GM12878 (cell line): ENCODE measurements around the gene ITGB2. TPM values are rescaled to one million over a fixed set of nuclear protein-coding genes. Genes with fewer than 3 reads are reported as not detected.

ENCODE experiments used
- ATAC-seq: fragments of 200-7000 bp; cut with Tn5 transposase; 3 replicates; pipeline ENCODE4 v1.9.1; 2020; ENCODE audit warnings: mild to moderate bottlenecking, moderate library complexity
- BruUV-seq: library from RNA; stranded (reverse); fragments of 400-500 nt; replicated peaks from 2 replicates; lab custom pipeline; 2021; lab: Mats Ljungman, UMichigan
- CTCF ChIA-PET: fragments of 300-600 bp; sonication (Branson Sonifier 250); formaldehyde crosslinking; extraction: SDS; loops from one replicate; lab custom pipeline; 2021; ENCODE audit warnings: inconsistent platforms; lab: Yijun Ruan, JAX
- POLR2A ChIA-PET: fragments of 350-600 bp; formaldehyde crosslinking; extraction: SDS; loops from one replicate; lab custom pipeline; 2021; ENCODE audit warnings: inconsistent platforms; lab: Charles Lee
- RAD21 ChIA-PET: fragments of 300-600 bp; sonication (Branson Sonifier 250); formaldehyde crosslinking; loops from one replicate; lab custom pipeline; 2023; ENCODE audit warnings: antibody characterized with exemption; ENCODE audit not compliant: unreplicated experiment; lab: Charles Lee
- SMC1A ChIA-PET: fragments of 300-600 bp; sonication (Branson Sonifier 250); formaldehyde crosslinking; loops from one replicate; lab custom pipeline; 2023; ENCODE audit not compliant: unreplicated experiment, uncharacterized antibody; lab: Charles Lee
- DNase-seq: peaks from one replicate; pipeline ENCODE4 v3.0.0-alpha.2; 2011; ENCODE audit warnings: low read depth, low spot score
- FAIRE-seq: peaks from 3 replicates; lab custom pipeline; 2011; peaks lifted over from hg19 to GRCh38; lab: Jason Lieb, UNC
- H2AFZ ChIP-seq: 2 replicates; pipeline ENCODE4 v1.6.0; 2011; ENCODE audit warnings: low read depth, low read length, control low read depth; ENCODE audit not compliant: control insufficient read depth
- H3K27ac ChIP-seq: 2 replicates; pipeline ENCODE4 v1.5.1; 2011; ENCODE audit warnings: control low read depth; ENCODE audit not compliant: control insufficient read depth, insufficient read depth
- H3K27me3 ChIP-seq, 2 experiments: replicated peaks in 1 of 2; 2 replicates each; pipeline versions ENCODE4 v1.6.0 to v1.6.1; 2011; ENCODE audit warnings: low read length in 1 of 2; ENCODE audit not compliant: control insufficient read depth in 2 of 2, insufficient read depth in 2 of 2
- H3K36me3 ChIP-seq, 2 experiments: 2 replicates each; pipeline ENCODE4 v1.5.1; 2011; ENCODE audit warnings: low read length in 1 of 2; ENCODE audit not compliant: control insufficient read depth in 2 of 2, insufficient read depth in 2 of 2
- H3K4me1 ChIP-seq: 2 replicates; pipeline ENCODE4 v1.6.1; 2011; ENCODE audit warnings: mild to moderate bottlenecking, low read length, moderate library complexity, mixed read lengths; ENCODE audit not compliant: control insufficient read depth, insufficient read depth
- H3K4me2 ChIP-seq: 2 replicates; pipeline ENCODE4 v1.6.0; 2011; ENCODE audit warnings: control low read depth; ENCODE audit not compliant: control insufficient read depth, insufficient read depth
- H3K4me3 ChIP-seq: fragments of 200-600 bp; sonication (generic); 2 replicates; pipeline ENCODE4 v1.5.1; 2016
- H3K79me2 ChIP-seq: 2 replicates; pipeline ENCODE4 v1.6.0; 2011; ENCODE audit warnings: low read length; ENCODE audit not compliant: control insufficient read depth, insufficient read depth
- H3K9ac ChIP-seq: 2 replicates; pipeline ENCODE4 v1.8.0; 2011; ENCODE audit warnings: low read length, control low read depth, mixed read lengths; ENCODE audit not compliant: control insufficient read depth, insufficient read depth
- H3K9me3 ChIP-seq: replicated peaks from 3 replicates; pipeline ENCODE4 v1.5.1; 2011; ENCODE audit warnings: mild to moderate bottlenecking, low read length; ENCODE audit not compliant: control insufficient read depth, insufficient read depth
- H4K20me1 ChIP-seq: 2 replicates; pipeline ENCODE4 v1.6.0; 2011; ENCODE audit not compliant: control insufficient read depth, insufficient read depth
- BHLHE40 ChIP-seq, 2 experiments: fragments of 450-650 bp in 1 of 2; IDR thresholded peaks; 2 replicates each; pipeline ENCODE4 v1.6.1; 2011 to 2017; ENCODE audit warnings: low read depth in 2 of 2, borderline replicate concordance in 1 of 2, improper control_type of control experiment in 1 of 2, low read length in 1 of 2, mild to moderate bottlenecking in 1 of 2
- EED ChIP-seq: sonication (generic); IDR thresholded peaks from 2 replicates; pipeline ENCODE4 v1.6.1; 2016; ENCODE audit warnings: antibody characterized with exemption, low read depth
- HCFC1 ChIP-seq: fragments of 150-350 bp; IDR thresholded peaks from 2 replicates; pipeline ENCODE4 v1.6.1; 2014; ENCODE audit warnings: low read length
- HDGF ChIP-seq: fragments of 450-650 bp; IDR thresholded peaks from 2 replicates; pipeline ENCODE4 v1.6.1; 2016; ENCODE audit warnings: antibody characterized with exemption
- IKZF1 ChIP-seq: fragments of 450-650 bp; conservative IDR thresholded peaks from 2 replicates; pipeline ENCODE4 v1.6.1; 2017; ENCODE audit warnings: antibody characterized with exemption, mild to moderate bottlenecking
- IKZF2 ChIP-seq, 2 experiments: fragments of 450-650 bp; IDR thresholded peaks; 2 replicates each; pipeline ENCODE4 v1.6.1; 2017; ENCODE audit warnings: mild to moderate bottlenecking in 2 of 2, moderate library complexity in 2 of 2
- IRF4 ChIP-seq: IDR thresholded peaks from 2 replicates; pipeline ENCODE4 v1.6.1; 2011; ENCODE audit warnings: low read depth, low read length
- NR2F1 ChIP-seq: fragments of 450-650 bp; conservative IDR thresholded peaks from 2 replicates; pipeline ENCODE4 v1.6.1; 2017; ENCODE audit warnings: mild to moderate bottlenecking
- RAD21 ChIP-seq: IDR thresholded peaks from 2 replicates; pipeline ENCODE4 v1.6.1; 2011; ENCODE audit warnings: mild to moderate bottlenecking, low read depth, low read length, moderate library complexity; ENCODE audit not compliant: insufficient read depth
- RB1 ChIP-seq: fragments of 450-650 bp; formaldehyde crosslinking; IDR thresholded peaks from 2 replicates; pipeline ENCODE4 v1.6.1; 2017; ENCODE audit warnings: mild to moderate bottlenecking, borderline replicate concordance
- RFX5 ChIP-seq: IDR thresholded peaks from 2 replicates; pipeline ENCODE4 v1.6.1; 2011; ENCODE audit warnings: low read depth, low read length, improper control_type of control experiment
- SMC3 ChIP-seq: IDR thresholded peaks from 2 replicates; pipeline ENCODE4 v1.6.1; 2011; ENCODE audit warnings: low read length, improper control_type of control experiment, borderline replicate concordance
- TCF12 ChIP-seq: IDR thresholded peaks from 2 replicates; pipeline ENCODE4 v1.6.1; 2011; ENCODE audit warnings: low read depth, mild to moderate bottlenecking, low read length
- YY1 ChIP-seq: IDR thresholded peaks from 2 replicates; pipeline ENCODE4 v1.6.1; 2011; ENCODE audit warnings: low read depth, mild to moderate bottlenecking, low read length
- WGBS: methylation state at CpG from one replicate; pipeline ENCODE4 v1.1.6; 2016; ENCODE audit warnings: low lambda C conversion rate; ENCODE audit not compliant: insufficient replicate concordance, insufficient coverage; ENCODE audit errors: missing lambda C conversion rate; 5-methylcytosine and 5-hydroxymethylcytosine counted together
- in situ Hi-C: fragments of 300-500 bp; cut with MboI; formaldehyde crosslinking; loops from 9 replicates; pipeline ENCODE4 v1.14.3; 2018; ENCODE audit warnings: mixed read lengths
- intact Hi-C: fragments of 100-400 bp; cut with micrococcal nuclease; formaldehyde crosslinking; loops from one replicate; pipeline ENCODE4 v1.14.2; 2022; ENCODE audit not compliant: unreplicated experiment
- polyA plus RNA-seq, 11 experiments: library from polyadenylated mRNA; depleted of rRNA in 4 of 11; unstranded in 6 of 11; stranded (reverse) in 5 of 11; fragments of >200 nt; fragmentation: Nextera tagmentation in 4 of 11; fragmentation: Illumina TruSeq in 1 of 11; extraction: Ambion mirVana in 4 of 11; extraction: Trizol in 1 of 11; gene quantifications; 1 replicate in 1 of 11; 2 replicates in 10 of 11; pipeline versions ENCODE4 v1.2.1 to v1.2.3, GENCODE V29; 2011 to 2016; ENCODE audit warnings: inconsistent platforms in 2 of 11, missing spikeins in 2 of 11, low read depth in 1 of 11
- total RNA-seq, 4 experiments: library from RNA; depleted of rRNA in 3 of 4; stranded (reverse); fragments of >200 nt in 3 of 4; fragmentation: Illumina TruSeq in 1 of 4; extraction: Trizol in 1 of 4; gene quantifications; 2 replicates each; pipeline versions ENCODE4 v1.2.1 to v1.2.3, GENCODE V29; 2013 to 2021
- TF ChIP-seq, protein P1 (sequence below): IDR thresholded peaks from 2 replicates; pipeline ENCODE4 v1.6.1; 2011; ENCODE audit warnings: low read depth, mild to moderate bottlenecking, low read length, moderate library complexity, borderline replicate concordance; ENCODE audit errors: extremely low read depth
- TF ChIP-seq, protein P2 (sequence below): IDR thresholded peaks from 2 replicates; pipeline ENCODE4 v1.6.1; 2012; ENCODE audit warnings: mild to moderate bottlenecking, low read depth, low read length
- TF ChIP-seq, protein P3 (sequence below), 3 experiments: IDR thresholded peaks in 2 of 3; conservative IDR thresholded peaks in 1 of 3; 2 replicates each; pipeline ENCODE4 v1.5.1; 2011; ENCODE audit warnings: low read depth in 3 of 3, low read length in 3 of 3, mild to moderate bottlenecking in 3 of 3, control low read depth in 2 of 3, moderate library complexity in 2 of 3, inconsistent platforms in 1 of 3, mixed read lengths in 1 of 3; ENCODE audit not compliant: control insufficient read depth in 2 of 3, insufficient read depth in 1 of 3; ENCODE audit errors: extremely low read depth in 1 of 3

Gene ITGB2
- total and polyA plus RNA-seq, 10 of the 15 experiments (the other 5 are each of a cell fraction or from before 2014, with no cell fraction given): 8.0 to 172 (median 58.9) TPM

DNA sequence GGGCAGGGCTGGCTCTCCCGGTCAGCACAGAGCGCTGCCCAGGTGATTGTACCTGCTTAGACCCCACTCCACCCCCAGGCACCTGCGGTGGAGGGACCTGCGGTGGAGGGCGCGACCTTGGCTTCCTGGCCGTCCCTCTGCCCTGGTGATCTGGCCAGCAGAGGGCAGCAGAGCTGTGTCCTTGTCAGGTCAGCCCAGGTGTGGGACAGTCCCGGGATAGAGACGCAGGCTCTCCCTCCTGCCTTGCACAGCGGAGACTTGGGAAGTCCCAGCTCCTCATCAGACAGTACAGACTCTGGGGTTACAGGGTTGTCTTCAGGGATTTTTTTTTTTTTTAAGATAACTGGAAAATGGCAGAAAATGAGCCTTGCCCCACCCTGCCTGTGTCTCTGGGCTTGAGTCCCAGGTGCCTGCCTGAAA, 29.1 kb upstream of the ITGB2 start:
- H3K4me3 ChIP-seq: no peak overlapping the region
- WGBS: 6% methylated on average over 10 of the region's 10 CpGs
- no peaks in the 10 kb centered on the region for H3K9me3 ChIP-seq
- ChIA-PET POLR2A (interaction anchor here (0.6 to 1.0 kb wide), 4 partner anchors 80 to 439 kb away, joined by 3 to 4 read pairs (median 3); no protein-coding TSS in a partner anchor), CTCF (interaction anchor here (0.6 to 11.8 kb wide), 29 partner anchors 8 to 615 kb away, joined by 3 to 235 read pairs (median 4); partner anchors contain the start of gene SLX9), SMC1A (interaction anchor here (0.6 to 12.3 kb wide), 13 partner anchors 8 to 191 kb away, joined by 3 to 153 read pairs (median 3); partner anchors contain the start of gene UBE2G2), RAD21 (interaction anchor here (0.6 to 11.2 kb wide), 12 partner anchors 10 to 338 kb away, joined by 3 to 141 read pairs (median 4); partner anchors contain the start of genes POFUT2 and SLX9)
- in situ Hi-C loops: loop anchor here (5.0 kb wide), 2 partner anchors 178 to 878 kb away; no protein-coding TSS in a partner anchor
- TF ChIP-seq RAD21 (peak; percentile 91), BHLHE40 (IDR thresholded peaks at IDR 0.05; ENCODE audit: borderline replicate concordance in 1 of 2, low read depth in 2 of 2, low read length in 1 of 2) (peak in 1 of 2 experiments; percentile 45; a peak in 1 of 4 replicates), TCF12 (0 out of 2 replicates have a peak, but pooled peaks have one; percentile 49), SMC3 (peak; percentile 89), EED (0 out of 2 replicates have a peak, but pooled peaks have one; percentile 36), IKZF1 (peak; percentile 39), HCFC1 (no peak), NR2F1 (peak; percentile 92), YY1 (peak; percentile 54), IKZF2 (IDR thresholded peaks at IDR 0.05) (peak in 1 of 2 experiments; percentile 21; a peak in 1 of 4 replicates), RB1 (0 out of 2 replicates have a peak, but pooled peaks have one; percentile 49), RFX5 (no peak), HDGF (peak; percentile 73; the same call in 1 of the 2 replicates), IRF4 (0 out of 2 replicates have a peak, but pooled peaks have one; percentile 21)
- TF ChIP-seq, protein P1, sequence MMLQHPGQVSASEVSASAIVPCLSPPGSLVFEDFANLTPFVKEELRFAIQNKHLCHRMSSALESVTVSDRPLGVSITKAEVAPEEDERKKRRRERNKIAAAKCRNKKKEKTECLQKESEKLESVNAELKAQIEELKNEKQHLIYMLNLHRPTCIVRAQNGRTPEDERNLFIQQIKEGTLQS: no peak
- TF ChIP-seq, protein P2, sequence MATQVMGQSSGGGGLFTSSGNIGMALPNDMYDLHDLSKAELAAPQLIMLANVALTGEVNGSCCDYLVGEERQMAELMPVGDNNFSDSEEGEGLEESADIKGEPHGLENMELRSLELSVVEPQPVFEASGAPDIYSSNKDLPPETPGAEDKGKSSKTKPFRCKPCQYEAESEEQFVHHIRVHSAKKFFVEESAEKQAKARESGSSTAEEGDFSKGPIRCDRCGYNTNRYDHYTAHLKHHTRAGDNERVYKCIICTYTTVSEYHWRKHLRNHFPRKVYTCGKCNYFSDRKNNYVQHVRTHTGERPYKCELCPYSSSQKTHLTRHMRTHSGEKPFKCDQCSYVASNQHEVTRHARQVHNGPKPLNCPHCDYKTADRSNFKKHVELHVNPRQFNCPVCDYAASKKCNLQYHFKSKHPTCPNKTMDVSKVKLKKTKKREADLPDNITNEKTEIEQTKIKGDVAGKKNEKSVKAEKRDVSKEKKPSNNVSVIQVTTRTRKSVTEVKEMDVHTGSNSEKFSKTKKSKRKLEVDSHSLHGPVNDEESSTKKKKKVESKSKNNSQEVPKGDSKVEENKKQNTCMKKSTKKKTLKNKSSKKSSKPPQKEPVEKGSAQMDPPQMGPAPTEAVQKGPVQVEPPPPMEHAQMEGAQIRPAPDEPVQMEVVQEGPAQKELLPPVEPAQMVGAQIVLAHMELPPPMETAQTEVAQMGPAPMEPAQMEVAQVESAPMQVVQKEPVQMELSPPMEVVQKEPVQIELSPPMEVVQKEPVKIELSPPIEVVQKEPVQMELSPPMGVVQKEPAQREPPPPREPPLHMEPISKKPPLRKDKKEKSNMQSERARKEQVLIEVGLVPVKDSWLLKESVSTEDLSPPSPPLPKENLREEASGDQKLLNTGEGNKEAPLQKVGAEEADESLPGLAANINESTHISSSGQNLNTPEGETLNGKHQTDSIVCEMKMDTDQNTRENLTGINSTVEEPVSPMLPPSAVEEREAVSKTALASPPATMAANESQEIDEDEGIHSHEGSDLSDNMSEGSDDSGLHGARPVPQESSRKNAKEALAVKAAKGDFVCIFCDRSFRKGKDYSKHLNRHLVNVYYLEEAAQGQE: no peak
- TF ChIP-seq, protein P3, sequence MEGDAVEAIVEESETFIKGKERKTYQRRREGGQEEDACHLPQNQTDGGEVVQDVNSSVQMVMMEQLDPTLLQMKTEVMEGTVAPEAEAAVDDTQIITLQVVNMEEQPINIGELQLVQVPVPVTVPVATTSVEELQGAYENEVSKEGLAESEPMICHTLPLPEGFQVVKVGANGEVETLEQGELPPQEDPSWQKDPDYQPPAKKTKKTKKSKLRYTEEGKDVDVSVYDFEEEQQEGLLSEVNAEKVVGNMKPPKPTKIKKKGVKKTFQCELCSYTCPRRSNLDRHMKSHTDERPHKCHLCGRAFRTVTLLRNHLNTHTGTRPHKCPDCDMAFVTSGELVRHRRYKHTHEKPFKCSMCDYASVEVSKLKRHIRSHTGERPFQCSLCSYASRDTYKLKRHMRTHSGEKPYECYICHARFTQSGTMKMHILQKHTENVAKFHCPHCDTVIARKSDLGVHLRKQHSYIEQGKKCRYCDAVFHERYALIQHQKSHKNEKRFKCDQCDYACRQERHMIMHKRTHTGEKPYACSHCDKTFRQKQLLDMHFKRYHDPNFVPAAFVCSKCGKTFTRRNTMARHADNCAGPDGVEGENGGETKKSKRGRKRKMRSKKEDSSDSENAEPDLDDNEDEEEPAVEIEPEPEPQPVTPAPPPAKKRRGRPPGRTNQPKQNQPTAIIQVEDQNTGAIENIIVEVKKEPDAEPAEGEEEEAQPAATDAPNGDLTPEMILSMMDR (IDR thresholded peaks at IDR 0.05 in 2 of 3, conservative IDR thresholded peaks at IDR 0.05 in 1 of 3; ENCODE audit: control insufficient read depth in 2 of 3, extremely low read depth in 1 of 3, insufficient read depth in 1 of 3, low read depth in 3 of 3, low read length in 3 of 3): peak; percentile 90 to 96 (median 95); a peak in 5 of 6 replicates
- no peak overlapping the region for H3K9ac ChIP-seq
- H2AFZ ChIP-seq: no peak overlapping the region
- no peaks in the 10 kb centered on the region for H3K4me1 ChIP-seq
- H3K27me3 ChIP-seq: no peaks in the 10 kb centered on the region
- H3K4me2 ChIP-seq: no peak overlapping the region
- H3K36me3 ChIP-seq: peaks cover 6 to 32% of the 10 kb centered on the region in 2 experiments; a peak in 3 of 4 replicates
- no peak overlapping the region for H3K27ac ChIP-seq
- ATAC-seq (peak; percentile 96), FAIRE-seq (peak; percentile 23), DNase-seq (no peak)
- intact Hi-C loops: loop anchor here (1.0 kb wide), 2 partner anchors 179 to 188 kb away; no protein-coding TSS in a partner anchor
- peaks cover 5% of the 10 kb centered on the region for H3K79me2 ChIP-seq
- BruUV-seq: no TSS peak
- peaks cover 6% of the 10 kb centered on the region; the same call in 1 of the 2 replicates for H4K20me1 ChIP-seq
